HL-60 (cell line): ENCODE results near the gene TIMD4.

ENCODE experiments used
- CTCF ChIP-seq: IDR thresholded peaks from one replicate; pipeline ENCODE4 v1.5.1; 2011; ENCODE audit warnings: low read length, control low read depth, inconsistent platforms; ENCODE audit not compliant: insufficient read depth
- POLR2AphosphoS5 ChIP-seq: IDR thresholded peaks from 2 replicates; pipeline ENCODE4 v1.6.1; 2012; ENCODE audit warnings: low read depth

DNA sequence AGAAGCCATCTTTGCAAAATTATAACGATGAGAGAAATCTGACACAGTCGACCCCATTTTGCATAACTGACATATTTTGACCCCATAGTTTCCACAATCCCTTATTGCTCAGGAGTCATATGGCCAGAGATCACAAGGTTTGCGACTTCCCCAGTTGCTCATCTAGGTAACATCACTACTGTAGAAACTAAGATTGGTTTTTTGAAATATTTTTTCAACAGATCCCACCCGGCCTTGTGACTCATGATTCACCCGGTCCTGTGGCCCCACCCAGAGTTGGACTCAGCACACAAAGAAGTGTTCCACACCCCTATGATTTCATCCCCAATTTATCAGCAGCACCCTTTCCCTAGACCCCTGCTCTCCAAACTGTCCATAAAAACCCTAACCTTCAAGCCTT is 50.2 kb downstream of the TIMD4 start:
- TF ChIP-seq CTCF (no peak), POLR2AphosphoS5 (no peak)
